Calu3 (cell line): ENCODE data around the gene SNRNP35. TPM values are rescaled to one million over a fixed set of nuclear protein-coding genes. Genes with fewer than 3 reads are reported as not detected.

ENCODE experiments used
- BruUV-seq: library from RNA; stranded (reverse); fragments of 400-500 nt; replicated peaks from 2 replicates; lab custom pipeline; 2021; lab: Mats Ljungman, UMichigan
- CTCF ChIA-PET: fragments of 300-600 bp; sonication (Branson Sonifier 250); formaldehyde crosslinking; loops from one replicate; lab custom pipeline; 2022; ENCODE audit warnings: antibody characterized with exemption; lab: Charles Lee
- DNase-seq: peaks from one replicate; pipeline ENCODE4 v3.0.0; 2022
- H3K27ac Mint-ChIP-seq: one replicate; pipeline ENCODE4 v1.8.0; 2022; ENCODE audit warnings: mixed read lengths; ENCODE audit not compliant: unreplicated experiment
- H3K27me3 Mint-ChIP-seq: one replicate; pipeline ENCODE4 v1.8.0; 2022; ENCODE audit warnings: mixed read lengths; ENCODE audit not compliant: unreplicated experiment
- H3K36me3 Mint-ChIP-seq: one replicate; pipeline ENCODE4 v1.8.0; 2022; ENCODE audit warnings: mild to moderate bottlenecking, moderate library complexity, mixed read lengths; ENCODE audit not compliant: insufficient read depth, unreplicated experiment
- H3K4me1 Mint-ChIP-seq: one replicate; pipeline ENCODE4 v1.8.0; 2022; ENCODE audit warnings: mild to moderate bottlenecking, low read depth, mixed read lengths; ENCODE audit not compliant: unreplicated experiment
- H3K4me3 Mint-ChIP-seq: one replicate; pipeline ENCODE4 v1.8.0; 2022; ENCODE audit warnings: mild to moderate bottlenecking, low read depth, moderate library complexity, mixed read lengths; ENCODE audit not compliant: unreplicated experiment
- H3K9me3 Mint-ChIP-seq: one replicate; pipeline ENCODE4 v1.8.0; 2022; ENCODE audit warnings: low read depth, mixed read lengths; ENCODE audit not compliant: unreplicated experiment
- CTCF ChIP-seq: fragments of 200-600 bp; IDR thresholded peaks from one replicate; pipeline ENCODE4 v1.8.0; 2022; ENCODE audit warnings: antibody characterized with exemption; ENCODE audit not compliant: unreplicated experiment
- intact Hi-C: fragments of 100-400 bp; cut with micrococcal nuclease; formaldehyde crosslinking; loops from one replicate; pipeline ENCODE4 v1.10.0; 2022; ENCODE audit not compliant: unreplicated experiment
- total RNA-seq: library from RNA; stranded (reverse); gene quantifications from 2 replicates; pipeline ENCODE4 v1.2.3, GENCODE V29; 2022

The SNRNP35 gene
- total RNA-seq, 1 experiment from 2014 or later, result 34.9 TPM

- TF ChIP-seq CTCF, result no peak
- H3K4me3 Mint-ChIP-seq, result no peak overlapping the region
- H3K27me3 Mint-ChIP-seq, result no peaks in the 10 kb centered on the region
- CTCF ChIA-PET, result no interaction called here
- BruUV-seq, result no TSS peak
- no peaks in the 10 kb centered on the region for H3K4me1 Mint-ChIP-seq
- intact Hi-C loops, result no loop called here
- H3K27ac Mint-ChIP-seq, result no peak overlapping the region
- no peak for DNase-seq
- H3K36me3 Mint-ChIP-seq, result no peaks in the 10 kb centered on the region
- H3K9me3 Mint-ChIP-seq, result peaks cover 3% of the 10 kb centered on the region
Measured at GRCh38 chr12:123497065-123497464, 39.1 kb downstream of the SNRNP35 start.

- Mint-ChIP-seq H3K9me3 (peaks cover 3% of the 10 kb centered on the region), H3K4me3 (no peak overlapping the region), H3K27ac (no peak overlapping the region), H3K36me3 (no peaks in the 10 kb centered on the region), H3K4me1 (no peaks in the 10 kb centered on the region), H3K27me3 (no peaks in the 10 kb centered on the region)
- TF ChIP-seq CTCF, result no peak
- DNase-seq, result no peak
- BruUV-seq, result no TSS peak
- CTCF ChIA-PET, result no interaction called here
- intact Hi-C loops, result no loop called here
Measured at GRCh38 chr12:123498126-123498825, 40.3 kb downstream of the SNRNP35 start.

GRCh38 chr12:123499332-123499731, 41.4 kb downstream of the SNRNP35 start:
- H3K27ac Mint-ChIP-seq, result no peak overlapping the region
- no peak for DNase-seq
- no peaks in the 10 kb centered on the region for H3K4me1 Mint-ChIP-seq
- no peak overlapping the region for H3K4me3 Mint-ChIP-seq
- CTCF ChIA-PET, result no interaction called here
- H3K36me3 Mint-ChIP-seq, result no peaks in the 10 kb centered on the region
- H3K27me3 Mint-ChIP-seq, result no peaks in the 10 kb centered on the region
- H3K9me3 Mint-ChIP-seq, result peaks cover 3% of the 10 kb centered on the region
- no peak for TF ChIP-seq CTCF
- intact Hi-C loops, result no loop called here
- BruUV-seq, result no TSS peak

- DNase-seq, result no peak
- H3K27ac Mint-ChIP-seq, result no peak overlapping the region
- H3K4me3 Mint-ChIP-seq, result no peak overlapping the region
- intact Hi-C loops, result no loop called here
- no peaks in the 10 kb centered on the region for H3K4me1 Mint-ChIP-seq
- no peaks in the 10 kb centered on the region for H3K27me3 Mint-ChIP-seq
- no TSS peak for BruUV-seq
- peaks cover 3% of the 10 kb centered on the region for H3K9me3 Mint-ChIP-seq
- CTCF ChIA-PET, result interaction anchor here (0.7 kb wide), 1 partner anchor 261 kb away, joined by 4 read pairs; no protein-coding TSS in a partner anchor
- no peaks in the 10 kb centered on the region for H3K36me3 Mint-ChIP-seq
- TF ChIP-seq CTCF, result no peak
Measured at GRCh38 chr12:123502163-123502704, 44.3 kb downstream of the SNRNP35 start.
